HepG2 (cell line): Measurements from ENCODE around the gene CHADL. TPM values are rescaled to one million over a fixed set of nuclear protein-coding genes. Genes with fewer than 3 reads are reported as not detected.
A peak's percentile ranks its signal among the peaks of the same experiment; 100 is the strongest.

Experiments used
- AHR ChIP-seq: IDR thresholded peaks from 2 replicates; pipeline ENCODE4 v1.6.1; 2018; ENCODE audit warnings: missing genetic modification reagents, missing compliant biosample characterization
- ARNT2 ChIP-seq: sonication (generic); formaldehyde crosslinking; IDR thresholded peaks from 2 replicates; pipeline ENCODE4 v1.8.0; 2022; ENCODE audit warnings: mild to moderate bottlenecking, low read depth, missing genetic modification reagents, moderate library complexity
- BCL6 ChIP-seq: IDR thresholded peaks from 2 replicates; pipeline ENCODE4 v1.6.1; 2016; ENCODE audit warnings: missing genetic modification reagents, missing compliant biosample characterization
- CREB1 ChIP-seq, 2 experiments: fragments of 450-650 bp in 1 of 2; IDR thresholded peaks; 2 replicates each; pipeline ENCODE4 v1.6.1; 2016 to 2017; ENCODE audit warnings: control low read depth in 1 of 2, mild to moderate bottlenecking in 1 of 2, missing compliant biosample characterization in 1 of 2, missing genetic modification characterization in 1 of 2
- FOXO1 ChIP-seq: sonication (generic); formaldehyde crosslinking; IDR thresholded peaks from 2 replicates; pipeline ENCODE4 v1.4.0; 2020; ENCODE audit warnings: missing genetic modification reagents
- HMG20A ChIP-seq: IDR thresholded peaks from 2 replicates; pipeline ENCODE4 v1.6.1; 2016; ENCODE audit warnings: borderline replicate concordance
- HNF4G ChIP-seq, 2 experiments: sonication (generic) in 1 of 2; formaldehyde crosslinking in 1 of 2; IDR thresholded peaks; 2 replicates each; pipeline versions ENCODE4 v1.4.0 to v1.6.1; 2011 to 2020; ENCODE audit warnings: borderline replicate concordance in 2 of 2, low read depth in 2 of 2, mild to moderate bottlenecking in 2 of 2, low read length in 1 of 2, missing genetic modification reagents in 1 of 2, moderate library complexity in 1 of 2
- KAT7 ChIP-seq: IDR thresholded peaks from 2 replicates; pipeline ENCODE4 v1.6.1; 2018; ENCODE audit warnings: borderline replicate concordance, missing compliant biosample characterization
- NFYC ChIP-seq: IDR thresholded peaks from 2 replicates; pipeline ENCODE4 v1.6.1; 2016; ENCODE audit warnings: missing genetic modification reagents, missing compliant biosample characterization
- POLR2AphosphoS2 ChIP-seq: IDR thresholded peaks from 2 replicates; pipeline ENCODE4 v1.6.1; 2011; ENCODE audit warnings: low read depth, low read length, improper control_type of control experiment
- ZMAT3 ChIP-seq: sonication (generic); formaldehyde crosslinking; conservative IDR thresholded peaks from 2 replicates; pipeline ENCODE4 v1.7.0; 2021; ENCODE audit warnings: missing genetic modification reagents
- ZNF367 ChIP-seq: sonication (generic); formaldehyde crosslinking; IDR thresholded peaks from 2 replicates; pipeline ENCODE4 v1.4.0; 2020; ENCODE audit warnings: missing genetic modification reagents, borderline replicate concordance
- polyA plus RNA-seq, 8 experiments: library from polyadenylated mRNA; depleted of rRNA in 3 of 8; stranded (reverse) in 7 of 8; unstranded in 1 of 8; fragments of >200 nt; fragmentation: Illumina TruSeq in 4 of 8; extraction: Trizol in 4 of 8; gene quantifications; 2 replicates each; pipeline versions ENCODE4 v1.2.1 to v1.2.3, GENCODE V29; 2011 to 2016; ENCODE audit warnings: low read depth in 4 of 8, missing spikeins in 1 of 8, mixed read lengths in 1 of 8; ENCODE audit not compliant: insufficient read depth in 1 of 8
- total RNA-seq, 5 experiments: library from RNA; depleted of rRNA; stranded (reverse); fragments of >200 nt; fragmentation: Illumina TruSeq; extraction: Trizol; gene quantifications; 2 replicates each; pipeline ENCODE4 v1.2.3, GENCODE V29; 2016; ENCODE audit warnings: low read depth in 1 of 5
- TF ChIP-seq, protein P1 (sequence below): fragments of 450-650 bp; IDR thresholded peaks from 2 replicates; pipeline ENCODE4 v1.6.1; 2016
- TF ChIP-seq, protein P2 (sequence below): IDR thresholded peaks from 2 replicates; pipeline ENCODE4 v1.6.1; 2016; ENCODE audit warnings: low read depth
- TF ChIP-seq, protein P3 (sequence below): sonication (generic); formaldehyde crosslinking; IDR thresholded peaks from 2 replicates; pipeline ENCODE4 v1.8.1; 2023; ENCODE audit warnings: mild to moderate bottlenecking, missing genetic modification reagents, borderline replicate concordance
- TF ChIP-seq, protein P4 (sequence below): sonication (generic); formaldehyde crosslinking; IDR thresholded peaks from 2 replicates; pipeline ENCODE4 v1.5.0; 2020; ENCODE audit warnings: missing genetic modification reagents

CHADL gene
- total and polyA plus RNA-seq, 2 of the 13 experiments (the other 11 are each of a cell fraction or from before 2014, with no cell fraction given) = 2.8 to 8.1 TPM

DNA sequence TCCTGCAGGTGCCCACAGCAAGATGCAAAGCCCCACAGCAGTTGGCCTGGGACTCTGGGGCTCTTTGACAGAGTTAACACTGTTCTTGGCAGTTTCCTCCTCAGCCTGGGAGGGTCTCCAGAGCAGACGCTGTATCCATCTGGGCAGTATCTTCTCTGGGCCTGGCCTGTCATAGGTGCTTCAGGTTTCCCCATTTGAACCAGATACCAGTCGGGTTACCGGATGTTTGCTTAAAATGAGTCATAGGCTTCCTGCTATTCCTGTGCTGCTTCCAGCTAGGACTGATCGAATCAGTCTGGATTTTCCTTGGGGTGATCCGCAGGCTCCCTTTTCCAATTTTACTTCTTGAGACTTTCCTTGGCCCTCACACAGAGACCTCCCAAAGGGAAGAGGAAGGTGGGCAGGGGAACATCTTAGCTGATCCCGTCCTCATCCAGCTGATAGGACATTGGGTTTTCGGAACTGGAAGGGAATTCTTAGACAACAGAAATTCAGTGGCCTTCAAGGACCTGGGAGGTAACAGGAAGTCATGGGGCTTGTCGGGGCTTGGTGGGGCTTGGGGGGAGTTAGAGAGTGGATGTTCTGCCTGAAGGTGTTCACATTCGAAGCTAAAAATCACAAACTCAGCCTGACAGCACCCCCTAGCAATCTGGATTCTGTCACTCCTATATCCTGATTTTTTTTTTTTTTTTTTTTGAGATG lies 47.7 kb upstream of the CHADL start (continued):
- TF ChIP-seq, protein P1, sequence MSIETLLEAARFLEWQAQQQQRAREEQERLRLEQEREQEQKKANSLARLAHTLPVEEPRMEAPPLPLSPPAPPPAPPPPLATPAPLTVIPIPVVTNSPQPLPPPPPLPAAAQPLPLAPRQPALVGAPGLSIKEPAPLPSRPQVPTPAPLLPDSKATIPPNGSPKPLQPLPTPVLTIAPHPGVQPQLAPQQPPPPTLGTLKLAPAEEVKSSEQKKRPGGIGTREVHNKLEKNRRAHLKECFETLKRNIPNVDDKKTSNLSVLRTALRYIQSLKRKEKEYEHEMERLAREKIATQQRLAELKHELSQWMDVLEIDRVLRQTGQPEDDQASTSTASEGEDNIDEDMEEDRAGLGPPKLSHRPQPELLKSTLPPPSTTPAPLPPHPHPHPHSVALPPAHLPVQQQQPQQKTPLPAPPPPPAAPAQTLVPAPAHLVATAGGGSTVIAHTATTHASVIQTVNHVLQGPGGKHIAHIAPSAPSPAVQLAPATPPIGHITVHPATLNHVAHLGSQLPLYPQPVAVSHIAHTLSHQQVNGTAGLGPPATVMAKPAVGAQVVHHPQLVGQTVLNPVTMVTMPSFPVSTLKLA = no peak
- TF ChIP-seq CREB1 (IDR thresholded peaks at IDR 0.05) (0 out of 2 replicates have a peak, but pooled peaks have one; percentile 34), CREB1 (CRISPR knock-in tag; IDR thresholded peaks at IDR 0.05) (peak; percentile 56; the same call in 1 of the 2 replicates), HNF4G (IDR thresholded peaks at IDR 0.05; ENCODE audit: borderline replicate concordance, low read depth, low read length) (no peak), HNF4G (CRISPR knock-in tag; IDR thresholded peaks at IDR 0.05; ENCODE audit: borderline replicate concordance, low read depth) (no peak), HMG20A (CRISPR knock-in tag) (0 out of 2 replicates have a peak, but pooled peaks have one; percentile 16), FOXO1 (no peak), NFYC (no peak), ZMAT3 (no peak), ARNT2 (CRISPR knock-in tag) (0 out of 2 replicates have a peak, but pooled peaks have one; percentile 52), KAT7 (no peak), AHR (CRISPR knock-in tag) (no peak), POLR2AphosphoS2 (no peak), BCL6 (CRISPR knock-in tag) (peak; percentile 64; the same call in 1 of the 2 replicates), ZNF367 (no peak)
- TF ChIP-seq, protein P2, sequence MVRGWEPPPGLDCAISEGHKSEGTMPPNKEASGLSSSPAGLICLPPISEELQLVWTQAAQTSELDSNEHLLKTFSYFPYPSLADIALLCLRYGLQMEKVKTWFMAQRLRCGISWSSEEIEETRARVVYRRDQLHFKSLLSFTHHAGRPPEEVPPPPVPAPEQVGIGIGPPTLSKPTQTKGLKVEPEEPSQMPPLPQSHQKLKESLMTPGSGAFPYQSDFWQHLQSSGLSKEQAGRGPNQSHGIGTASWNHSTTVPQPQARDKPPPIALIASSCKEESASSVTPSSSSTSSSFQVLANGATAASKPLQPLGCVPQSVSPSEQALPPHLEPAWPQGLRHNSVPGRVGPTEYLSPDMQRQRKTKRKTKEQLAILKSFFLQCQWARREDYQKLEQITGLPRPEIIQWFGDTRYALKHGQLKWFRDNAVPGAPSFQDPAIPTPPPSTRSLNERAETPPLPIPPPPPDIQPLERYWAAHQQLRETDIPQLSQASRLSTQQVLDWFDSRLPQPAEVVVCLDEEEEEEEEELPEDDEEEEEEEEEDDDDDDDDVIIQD (CRISPR knock-in tag) = 0 out of 2 replicates have a peak, but pooled peaks have one; percentile 41
- TF ChIP-seq, protein P3, sequence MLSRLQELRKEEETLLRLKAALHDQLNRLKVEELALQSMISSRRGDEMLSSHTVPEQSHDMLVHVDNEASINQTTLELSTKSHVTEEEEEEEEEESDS = no peak
- TF ChIP-seq, protein P4, sequence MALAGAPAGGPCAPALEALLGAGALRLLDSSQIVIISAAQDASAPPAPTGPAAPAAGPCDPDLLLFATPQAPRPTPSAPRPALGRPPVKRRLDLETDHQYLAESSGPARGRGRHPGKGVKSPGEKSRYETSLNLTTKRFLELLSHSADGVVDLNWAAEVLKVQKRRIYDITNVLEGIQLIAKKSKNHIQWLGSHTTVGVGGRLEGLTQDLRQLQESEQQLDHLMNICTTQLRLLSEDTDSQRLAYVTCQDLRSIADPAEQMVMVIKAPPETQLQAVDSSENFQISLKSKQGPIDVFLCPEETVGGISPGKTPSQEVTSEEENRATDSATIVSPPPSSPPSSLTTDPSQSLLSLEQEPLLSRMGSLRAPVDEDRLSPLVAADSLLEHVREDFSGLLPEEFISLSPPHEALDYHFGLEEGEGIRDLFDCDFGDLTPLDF (CRISPR knock-in tag) = no peak
